Cortex of kidney (tissue), 1 donor: ENCODE data around the gene COL13A1.

Source experiments
- DNase-seq: peaks from one replicate; lab custom pipeline; 2025; lab: John Stamatoyannopoulos, UW

COL13A1 gene

GRCh38 chr10:69965919-69966662 lies 164.4 kb downstream of the COL13A1 start:
- DNase-seq, result no peak

- no peak for DNase-seq
Measured at GRCh38 chr10:69968830-69969229, 167.1 kb downstream of the COL13A1 start.

DNA sequence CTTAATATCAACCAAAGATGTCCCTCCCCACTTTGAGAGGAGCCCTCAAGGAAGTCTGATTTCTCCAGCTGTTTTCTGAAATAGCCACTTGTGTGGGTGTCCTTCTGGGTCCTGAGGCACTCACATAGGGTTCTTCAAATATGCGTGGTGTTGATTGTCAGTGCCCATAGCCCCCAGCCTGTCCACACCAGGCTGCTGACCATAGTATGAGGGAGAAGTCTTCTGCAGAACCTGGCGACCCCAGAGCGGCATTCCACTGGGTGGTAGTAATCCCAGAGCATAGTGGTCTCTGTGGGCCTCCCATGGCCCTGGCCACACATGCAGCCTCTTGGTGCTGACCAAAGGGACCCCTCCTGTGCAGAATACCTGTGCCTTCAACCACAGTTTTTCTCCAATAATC lies 168.3 kb downstream of the COL13A1 start:
- DNase-seq, result no peak

DNA sequence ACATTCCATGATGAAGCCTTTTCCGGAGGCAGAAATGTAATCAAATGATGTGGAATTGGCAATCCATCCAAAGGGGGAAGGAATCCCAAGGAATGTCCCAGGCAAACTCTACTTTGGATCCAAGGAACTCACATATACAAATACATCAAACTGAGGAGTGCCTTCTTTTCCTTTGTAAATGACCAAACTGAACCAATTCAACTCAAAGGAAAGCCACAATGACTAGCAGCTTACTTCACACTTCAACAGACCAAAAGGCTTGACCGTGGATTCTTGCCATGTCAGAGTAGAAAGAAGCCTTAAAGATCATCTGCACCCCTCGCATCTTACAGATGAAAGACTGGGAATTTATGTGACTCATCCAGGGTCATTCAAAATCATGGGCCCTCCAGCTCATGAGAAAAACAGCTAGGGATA lies 171.3 kb downstream of the COL13A1 start:
- no peak for DNase-seq

DNA sequence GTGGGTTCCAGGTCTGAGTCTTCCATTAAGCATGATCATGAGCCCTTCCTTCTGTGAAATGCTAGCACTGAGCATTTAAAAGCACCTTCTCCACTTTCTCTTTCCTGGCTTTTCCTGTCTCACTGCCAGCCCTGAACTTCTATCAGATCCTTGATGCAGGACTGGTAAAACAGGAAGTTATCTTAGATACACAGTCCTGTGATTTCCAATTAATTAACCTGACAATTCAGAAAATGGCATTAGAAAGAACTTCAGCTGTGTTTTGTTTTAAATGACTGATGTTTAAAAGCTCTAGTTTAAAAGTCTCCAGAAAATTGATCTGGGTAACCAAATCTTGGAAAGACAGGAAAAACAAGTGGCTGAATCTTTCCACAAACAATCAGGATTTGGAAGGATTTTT lies 172.0 kb downstream of the COL13A1 start:
- DNase-seq, result no peak

DNA sequence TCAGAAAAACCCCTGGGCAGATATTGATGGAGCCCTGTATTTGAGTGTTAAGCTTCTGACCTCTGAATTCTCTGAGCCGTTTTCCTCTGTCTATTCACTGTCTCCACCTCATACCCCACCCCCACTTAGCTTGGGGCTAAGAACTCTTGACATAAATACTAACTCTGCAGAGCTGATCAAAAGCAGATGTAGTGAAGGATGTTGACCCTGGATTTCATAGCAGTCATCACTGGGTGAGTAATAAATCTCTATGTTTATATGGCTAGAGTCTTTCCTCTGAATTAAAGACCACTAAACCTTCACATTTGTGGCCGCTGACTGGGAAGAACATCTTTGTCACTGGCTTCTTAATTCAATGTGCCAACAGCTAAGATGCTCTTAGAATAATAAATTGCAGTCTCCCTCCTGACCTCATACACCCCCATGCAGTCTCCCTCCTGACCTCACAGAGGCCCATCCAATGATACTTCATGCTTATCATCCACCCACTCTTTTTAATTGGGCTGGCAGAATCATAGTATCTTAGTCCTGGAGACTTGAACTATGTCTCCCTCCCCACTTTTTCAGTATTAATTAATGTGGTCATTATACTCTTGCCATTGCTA lies 172.9 kb downstream of the COL13A1 start:
- DNase-seq, result no peak

DNA sequence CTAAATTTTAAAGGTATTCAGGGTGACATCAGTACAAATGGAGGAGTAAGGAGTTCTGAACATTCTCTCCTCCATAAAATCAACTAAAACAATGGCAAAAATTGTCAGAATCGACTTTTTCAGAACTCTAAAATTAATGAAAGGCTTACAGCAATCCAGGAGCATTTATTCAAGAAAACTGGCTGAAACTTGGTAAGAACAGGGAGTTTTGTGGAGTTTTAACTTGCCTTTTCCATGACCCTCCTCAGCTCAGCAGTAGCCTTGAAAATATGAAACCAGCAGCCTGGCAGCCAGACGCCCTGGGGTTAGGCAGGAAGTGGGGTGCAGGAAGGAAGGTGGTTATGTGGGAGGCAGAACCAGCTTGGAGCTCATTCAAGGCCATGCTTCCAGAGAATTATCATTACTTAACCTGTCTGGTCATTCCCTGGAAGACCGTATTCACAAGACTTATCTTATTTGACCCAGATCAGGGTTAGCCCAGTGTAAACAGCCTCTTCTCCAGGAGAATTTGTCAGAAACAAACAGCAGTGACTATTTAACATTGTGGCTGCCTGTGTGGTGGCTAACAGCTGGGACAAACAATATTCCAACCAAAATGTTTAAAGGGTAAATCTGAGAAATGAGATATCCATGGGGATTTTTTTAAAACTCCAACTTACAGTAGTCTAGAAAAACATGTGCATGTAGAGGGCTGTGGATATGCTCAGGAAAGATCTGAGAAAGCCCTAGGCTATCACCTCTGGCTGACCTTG lies 175.3 kb downstream of the COL13A1 start:
- no peak for DNase-seq

DNA sequence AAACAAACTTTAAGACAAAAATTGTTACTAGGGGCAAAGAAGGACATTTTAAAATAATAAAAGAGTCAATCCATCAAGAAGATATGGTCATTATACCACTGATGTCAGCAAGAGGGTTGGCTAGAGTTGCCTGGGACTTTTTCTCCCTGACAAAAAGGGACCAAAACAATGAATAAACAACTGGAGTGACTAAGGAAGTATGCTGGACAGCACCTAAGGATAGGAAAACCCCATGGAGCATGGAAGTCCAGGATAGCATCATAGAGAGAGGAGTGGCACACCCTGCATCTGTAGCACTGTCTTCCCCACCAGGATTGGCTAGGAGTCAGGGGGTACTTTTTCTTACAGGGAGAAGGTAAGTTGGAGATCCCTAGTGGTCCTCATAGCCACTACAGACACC lies 177.5 kb downstream of the COL13A1 start:
- DNase-seq, result no peak

DNA sequence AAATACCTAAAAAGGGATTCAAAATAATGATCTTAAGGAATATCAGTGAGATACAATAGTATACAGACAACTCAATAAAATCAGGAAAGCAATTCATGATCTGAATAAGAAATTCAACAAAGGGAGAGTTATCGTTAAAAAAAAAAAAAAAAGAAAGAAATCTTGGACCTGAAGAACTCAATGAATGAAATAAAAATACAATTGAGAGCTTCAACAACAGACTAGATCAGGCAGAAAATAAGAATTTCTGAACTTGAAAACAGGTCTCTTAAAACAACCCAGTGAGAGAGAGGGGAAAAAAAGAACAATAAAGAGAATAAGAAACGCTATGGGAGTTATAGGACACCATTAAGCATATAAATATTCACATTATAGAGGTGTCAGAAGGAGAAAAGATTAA lies 179.0 kb downstream of the COL13A1 start:
- DNase-seq, result no peak

GRCh38 chr10:69988094-69988493 lies 186.4 kb downstream of the COL13A1 start:
- DNase-seq, result no peak

DNA sequence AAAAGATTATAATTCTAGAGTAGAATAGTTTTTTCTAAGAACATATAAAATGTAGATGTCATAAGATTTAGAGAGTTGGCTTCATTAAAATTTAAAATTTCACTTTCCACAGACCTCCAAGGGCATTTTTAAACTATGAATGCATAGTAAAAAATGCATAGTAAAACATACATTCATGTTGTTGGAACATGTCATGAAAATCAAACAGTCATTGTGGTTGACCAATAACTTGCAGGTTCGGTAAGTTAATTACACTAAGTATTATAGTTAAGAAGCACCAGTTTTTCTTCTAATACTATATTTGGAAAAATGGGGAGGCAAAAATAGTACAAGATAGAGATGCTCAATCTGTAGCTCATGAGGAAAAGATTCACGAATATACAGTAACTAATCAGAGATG lies 189.4 kb downstream of the COL13A1 start:
- DNase-seq, result no peak

- no peak for DNase-seq
Measured at GRCh38 chr10:69994262-69994661, 192.6 kb downstream of the COL13A1 start.

DNA sequence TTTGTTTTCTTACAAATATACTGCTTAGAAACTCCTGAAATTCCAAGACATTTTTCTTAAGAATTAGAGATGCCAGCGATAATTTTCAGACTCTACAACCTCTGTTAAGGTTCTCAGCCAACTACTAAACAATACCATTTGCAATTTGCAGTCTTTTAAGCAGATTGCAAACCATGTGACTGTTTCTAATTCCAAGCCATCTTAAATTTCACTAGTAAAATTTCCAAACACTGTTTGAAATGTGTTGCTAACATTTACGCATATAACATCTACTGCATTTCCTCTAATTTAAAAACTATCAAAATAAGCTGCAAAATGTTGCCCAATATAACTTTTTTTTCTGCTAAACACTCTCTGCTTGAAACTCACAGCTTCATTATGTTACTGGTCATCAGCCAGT lies 194.9 kb downstream of the COL13A1 start:
- no peak for DNase-seq

DNA sequence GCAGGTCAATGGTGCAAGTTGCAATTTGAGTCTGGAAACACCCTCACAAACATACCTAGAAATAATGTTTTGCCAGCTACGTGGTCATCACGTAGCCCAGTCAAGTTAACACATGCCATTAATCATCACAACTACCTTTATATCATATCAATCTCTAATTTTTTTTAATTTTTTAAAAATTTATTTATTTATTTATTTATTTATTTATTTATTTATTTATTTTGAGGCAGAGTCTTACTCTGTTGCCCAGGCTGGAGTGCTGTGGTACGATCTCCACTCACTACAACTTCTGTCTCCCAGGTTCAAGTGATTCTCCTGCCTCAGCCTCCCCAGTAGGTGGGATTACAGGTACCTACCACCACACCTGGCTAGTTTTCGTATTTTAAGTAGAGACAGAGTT lies 198.6 kb downstream of the COL13A1 start:
- DNase-seq, result no peak

- no peak for DNase-seq
Measured at GRCh38 chr10:70007116-70007820, 205.6 kb downstream of the COL13A1 start.
